Fibroblast of lung (primary cell): ENCODE results near the gene LRRIQ3. TPM values are rescaled to one million over a fixed set of nuclear protein-coding genes. Genes with fewer than 3 reads are reported as not detected.

Experiments used
- DNase-seq, 2 donors: peaks; one replicate each; pipeline versions ENCODE4 v3.0.0 to v3.0.0-alpha.2; 2010; ENCODE audit warnings: low read depth in 2 of 2
- H2AFZ ChIP-seq: 2 replicates; pipeline ENCODE4 v1.5.1; 2012; ENCODE audit warnings: low read length, control low read depth, inconsistent platforms
- H3K27ac ChIP-seq: 2 replicates; pipeline ENCODE4 v1.5.1; 2011; ENCODE audit warnings: low read length, control low read depth; ENCODE audit not compliant: insufficient read depth
- H3K27me3 ChIP-seq: 2 replicates; pipeline ENCODE4 v1.5.1; 2011; ENCODE audit warnings: mild to moderate bottlenecking, low read length; ENCODE audit not compliant: control insufficient read depth, insufficient read depth
- H3K36me3 ChIP-seq: 2 replicates; pipeline ENCODE4 v1.5.1; 2011; ENCODE audit warnings: low read length; ENCODE audit not compliant: control insufficient read depth, insufficient read depth
- H3K4me1 ChIP-seq: 2 replicates; pipeline ENCODE4 v1.5.1; 2011; ENCODE audit warnings: low read length; ENCODE audit not compliant: control insufficient read depth, insufficient read depth; ENCODE audit errors: extremely low read depth
- H3K4me2 ChIP-seq: 2 replicates; pipeline ENCODE4 v1.5.1; 2011; ENCODE audit warnings: low read length, control low read depth; ENCODE audit not compliant: insufficient read depth; ENCODE audit errors: extremely low read depth
- H3K4me3 ChIP-seq, 4 experiments: fragments of 200-600 bp in 1 of 4; sonication (generic) in 1 of 4; replicated peaks in 1 of 4; 2 replicates each; pipeline ENCODE4 v1.5.1; 2011 to 2016; ENCODE audit warnings: low read length in 4 of 4, low read depth in 3 of 4, mild to moderate bottlenecking in 3 of 4, control low read depth in 2 of 4, inconsistent platforms in 1 of 4, mixed read lengths in 1 of 4; ENCODE audit not compliant: insufficient read depth in 1 of 4; ENCODE audit errors: control extremely low read depth in 1 of 4
- H3K79me2 ChIP-seq: 2 replicates; pipeline ENCODE4 v1.5.1; 2012; ENCODE audit warnings: mild to moderate bottlenecking, low read length, inconsistent platforms; ENCODE audit not compliant: control insufficient read depth, insufficient read depth
- H3K9ac ChIP-seq: 2 replicates; pipeline ENCODE4 v1.5.1; 2011; ENCODE audit warnings: mild to moderate bottlenecking, low read length, control low read depth; ENCODE audit not compliant: insufficient read depth
- H3K9me3 ChIP-seq: 2 replicates; pipeline ENCODE4 v1.5.1; 2012; ENCODE audit warnings: low read depth, low read length; ENCODE audit not compliant: control insufficient read depth, insufficient read depth
- H4K20me1 ChIP-seq: 2 replicates; pipeline ENCODE4 v1.5.1; 2011; ENCODE audit warnings: low read length; ENCODE audit not compliant: control insufficient read depth, insufficient read depth; ENCODE audit errors: extremely low read depth
- EZH2 ChIP-seq: IDR thresholded peaks from 2 replicates; pipeline ENCODE4 v1.5.1; 2012; ENCODE audit warnings: low read length, control low read depth, mild to moderate bottlenecking; ENCODE audit errors: missing control alignments
- polyA plus RNA-seq, 2 donors: library from polyadenylated mRNA; depleted of rRNA in 1 of 2; stranded (reverse) in 1 of 2; unstranded in 1 of 2; fragments of >200 nt; gene quantifications; 2 replicates each; pipeline ENCODE4 v1.2.1, GENCODE V29; 2011 to 2012; ENCODE audit warnings: missing spikeins in 1 of 2
- total RNA-seq: library from RNA; depleted of rRNA; stranded (reverse); fragments of >200 nt; gene quantifications from 2 replicates; pipeline ENCODE4 v1.2.1, GENCODE V29; 2014
- TF ChIP-seq, protein P1 (sequence below), 2 donors: IDR thresholded peaks in 1 of 2; conservative IDR thresholded peaks in 1 of 2; 1 replicate in 1 of 2; 2 replicates in 1 of 2; pipeline ENCODE4 v1.5.1; 2011 to 2012; ENCODE audit warnings: low read length in 2 of 2, control low read depth in 1 of 2, inconsistent platforms in 1 of 2, low read depth in 1 of 2, mild to moderate bottlenecking in 1 of 2

Gene LRRIQ3
- total and polyA plus RNA-seq, 2 donors (not counting 1 experiment from before 2014, with no cell fraction given): 0.56 to 1.3 TPM

DNA sequence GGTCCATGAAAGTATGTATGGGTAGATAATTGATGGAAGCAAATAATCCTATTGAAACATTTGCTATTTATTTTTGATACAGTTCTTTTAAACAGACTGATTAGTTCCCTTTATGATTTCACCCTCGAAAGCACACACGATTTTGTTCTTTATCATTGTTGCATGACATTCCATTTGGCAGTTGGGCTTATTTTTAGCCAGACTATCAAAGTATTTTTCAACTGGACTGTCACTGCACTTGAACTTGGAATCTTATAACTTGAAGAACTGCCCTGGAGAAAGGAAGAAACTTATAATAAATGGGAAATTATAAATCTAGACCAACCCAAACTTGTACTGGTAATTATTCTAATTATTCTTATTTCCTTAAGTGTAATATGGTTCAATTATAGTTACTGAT lies 37.2 kb upstream of the LRRIQ3 start, which contains the start of gene TNNI3K:
TSS of gene TNNI3K (plus strand) at position 235 of the 400 bp plus-strand sequence. CDS start at position 300, 65 bp downstream.
- Histone ChIP-seq H2AFZ (no peak within 1 kb of the TSS), H3K79me2 (no peaks in the 10 kb centered on the region), H3K4me3 (no peak within 1 kb of the TSS), H3K27me3 (no peaks in the 10 kb centered on the region), H3K4me2 (no peak within 1 kb of the TSS), H3K27ac (no peak within 1 kb of the TSS), H3K9me3 (no peaks in the 10 kb centered on the region), H3K36me3 (no peaks in the 10 kb centered on the region), H4K20me1 (no peaks in the 10 kb centered on the region), H3K9ac (no peak within 1 kb of the TSS), H3K4me1 (no peaks in the 10 kb centered on the region)
- TF ChIP-seq, protein P1, sequence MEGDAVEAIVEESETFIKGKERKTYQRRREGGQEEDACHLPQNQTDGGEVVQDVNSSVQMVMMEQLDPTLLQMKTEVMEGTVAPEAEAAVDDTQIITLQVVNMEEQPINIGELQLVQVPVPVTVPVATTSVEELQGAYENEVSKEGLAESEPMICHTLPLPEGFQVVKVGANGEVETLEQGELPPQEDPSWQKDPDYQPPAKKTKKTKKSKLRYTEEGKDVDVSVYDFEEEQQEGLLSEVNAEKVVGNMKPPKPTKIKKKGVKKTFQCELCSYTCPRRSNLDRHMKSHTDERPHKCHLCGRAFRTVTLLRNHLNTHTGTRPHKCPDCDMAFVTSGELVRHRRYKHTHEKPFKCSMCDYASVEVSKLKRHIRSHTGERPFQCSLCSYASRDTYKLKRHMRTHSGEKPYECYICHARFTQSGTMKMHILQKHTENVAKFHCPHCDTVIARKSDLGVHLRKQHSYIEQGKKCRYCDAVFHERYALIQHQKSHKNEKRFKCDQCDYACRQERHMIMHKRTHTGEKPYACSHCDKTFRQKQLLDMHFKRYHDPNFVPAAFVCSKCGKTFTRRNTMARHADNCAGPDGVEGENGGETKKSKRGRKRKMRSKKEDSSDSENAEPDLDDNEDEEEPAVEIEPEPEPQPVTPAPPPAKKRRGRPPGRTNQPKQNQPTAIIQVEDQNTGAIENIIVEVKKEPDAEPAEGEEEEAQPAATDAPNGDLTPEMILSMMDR (conservative IDR thresholded peaks at IDR 0.05 in 1 of 2, IDR thresholded peaks at IDR 0.05 in 1 of 2; ENCODE audit: low read depth in 1 of 2, low read length in 2 of 2): no peak
- TF ChIP-seq EZH2: no peak
- DNase-seq: no peak

DNA sequence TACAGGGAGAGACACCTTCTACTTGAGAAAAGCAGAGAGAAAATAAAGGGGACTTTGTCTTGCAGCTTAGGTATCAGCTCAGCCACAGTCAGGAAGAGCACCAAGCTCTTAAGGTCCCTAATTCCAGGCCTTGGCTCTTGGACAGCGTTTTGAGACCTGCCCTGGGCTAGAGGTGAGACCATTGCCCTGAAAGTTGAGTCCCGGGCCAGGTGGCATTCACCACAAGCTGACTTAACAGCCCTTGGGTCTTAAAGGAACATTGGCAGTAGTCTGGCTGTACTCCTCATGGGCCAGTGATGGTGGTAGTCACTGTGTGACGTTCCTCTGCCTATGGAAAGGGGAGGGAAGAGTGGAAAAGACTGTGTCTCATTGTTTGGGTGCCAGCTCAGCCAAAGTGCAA lies 25.5 kb upstream of the LRRIQ3 start:
- H3K9me3 ChIP-seq: no peaks in the 10 kb centered on the region
- no peak overlapping the region for H3K4me3 ChIP-seq
- no peak overlapping the region for H3K9ac ChIP-seq
- H3K36me3 ChIP-seq: no peaks in the 10 kb centered on the region
- no peaks in the 10 kb centered on the region for H3K4me1 ChIP-seq
- no peak for DNase-seq
- no peaks in the 10 kb centered on the region for H3K79me2 ChIP-seq
- no peak overlapping the region for H3K27ac ChIP-seq
- H3K4me2 ChIP-seq: no peak overlapping the region
- no peak for TF ChIP-seq EZH2
- TF ChIP-seq, protein P1 (conservative IDR thresholded peaks at IDR 0.05 in 1 of 2, IDR thresholded peaks at IDR 0.05 in 1 of 2; ENCODE audit: low read depth in 1 of 2, low read length in 2 of 2): no peak
- H3K27me3 ChIP-seq: no peaks in the 10 kb centered on the region
- H4K20me1 ChIP-seq: no peaks in the 10 kb centered on the region
- H2AFZ ChIP-seq: no peak overlapping the region

DNA sequence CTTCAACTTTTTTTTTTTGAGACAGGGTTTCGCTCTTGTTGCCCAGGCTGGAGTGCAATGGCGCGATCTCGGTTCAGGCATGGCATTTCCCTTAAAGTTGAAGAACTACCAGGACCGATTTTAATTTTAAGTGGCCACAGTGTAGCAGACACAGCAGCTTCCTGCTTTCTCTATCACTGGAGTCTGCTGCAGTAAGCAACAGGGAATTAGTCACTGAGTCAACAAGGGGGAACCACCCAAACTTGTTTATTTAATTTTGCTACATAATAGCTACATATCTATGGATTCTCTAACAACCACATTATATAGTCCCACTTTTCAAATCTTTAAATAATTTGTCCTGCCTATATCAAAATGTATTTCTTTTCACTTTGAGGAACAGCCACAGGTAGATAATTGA lies 24.7 kb upstream of the LRRIQ3 start:
- Histone ChIP-seq H3K4me1 (no peaks in the 10 kb centered on the region), H3K36me3 (no peaks in the 10 kb centered on the region), H3K9ac (no peak overlapping the region), H2AFZ (no peak overlapping the region), H4K20me1 (no peaks in the 10 kb centered on the region), H3K4me2 (no peak overlapping the region), H3K4me3 (no peak overlapping the region), H3K27me3 (no peaks in the 10 kb centered on the region), H3K9me3 (no peaks in the 10 kb centered on the region), H3K79me2 (no peaks in the 10 kb centered on the region), H3K27ac (no peak overlapping the region)
- peak in 1 of 2 donors; percentile 5 for DNase-seq
- TF ChIP-seq, protein P1 (conservative IDR thresholded peaks at IDR 0.05 in 1 of 2, IDR thresholded peaks at IDR 0.05 in 1 of 2; ENCODE audit: low read depth in 1 of 2, low read length in 2 of 2): no peak
- TF ChIP-seq EZH2: no peak
